Kidney (tissue), 14 donors: ENCODE data around the gene RAB39B. TPM values are rescaled to one million over a fixed set of nuclear protein-coding genes. Genes with fewer than 3 reads are reported as not detected.

Experiments used
- DNase-seq, 5 donors: peaks; one replicate each; pipeline ENCODE4 v3.0.0-alpha.2; 2013 to 2020
- FAIRE-seq: peaks from 2 replicates; lab custom pipeline; 2012; peaks lifted over from hg19 to GRCh38; lab: Jason Lieb, UNC
- H3K27ac ChIP-seq, 2 donors: one replicate each; pipeline ENCODE4 v1.7.0; 2013; ENCODE audit warnings: low read depth in 2 of 2, low read length in 2 of 2, inconsistent platforms in 1 of 2
- H3K27me3 ChIP-seq: one replicate; pipeline ENCODE4 v1.7.1; 2013; ENCODE audit warnings: low read length, inconsistent platforms; ENCODE audit not compliant: control insufficient read depth, insufficient read depth
- H3K36me3 ChIP-seq, 3 donors: one replicate each; pipeline versions ENCODE4 v1.7.0 to v1.7.1; 2013; ENCODE audit warnings: low read length in 3 of 3, control low read depth in 1 of 3, inconsistent platforms in 1 of 3; ENCODE audit not compliant: insufficient read depth in 3 of 3, control insufficient read depth in 2 of 3
- H3K4me1 ChIP-seq, 3 donors: one replicate each; pipeline versions ENCODE4 v1.7.0 to v1.7.1; 2013; ENCODE audit warnings: low read length in 3 of 3, inconsistent platforms in 1 of 3, low read depth in 1 of 3; ENCODE audit not compliant: control insufficient read depth in 2 of 3, insufficient read depth in 2 of 3
- H3K4me3 ChIP-seq, 3 donors: one replicate each; pipeline versions ENCODE4 v1.7.0 to v1.8.1; 2013; ENCODE audit warnings: low read length in 3 of 3, control low read depth in 1 of 3, inconsistent platforms in 1 of 3
- H3K9ac ChIP-seq, 3 donors: one replicate each; pipeline versions ENCODE4 v1.7.0 to v1.7.1; 2013; ENCODE audit warnings: low read length in 3 of 3, control low read depth in 1 of 3, inconsistent platforms in 1 of 3
- H3K9me3 ChIP-seq, 3 donors: one replicate each; pipeline versions ENCODE4 v1.7.0 to v1.7.1; 2013; ENCODE audit warnings: low read length in 3 of 3, control low read depth in 1 of 3, inconsistent platforms in 1 of 3; ENCODE audit not compliant: control insufficient read depth in 2 of 3, insufficient read depth in 1 of 3
- intact Hi-C: fragments of 100-400 bp; cut with DNase I; formaldehyde crosslinking; loops from one replicate; pipeline ENCODE4 v1.11.1; 2022
- polyA plus RNA-seq: library from polyadenylated mRNA; stranded (reverse); fragments of 350-450 nt; fragmentation: Illumina TruSeq; extraction: RNeasy Lipid Tissue Mini Kit (QIAGEN cat#74804); gene quantifications from one replicate; pipeline ENCODE4 v1.2.3, GENCODE V29; 2014; ENCODE audit warnings: low read depth, low replicate concordance; ENCODE audit not compliant: insufficient read depth
- total RNA-seq: library from RNA; stranded (reverse); fragmentation: NEBNext Ultra II Directional; extraction: Animal tissue kit (Norgen Biotek cat#: 25700); gene quantifications from one replicate; pipeline ENCODE4 v1.2.1, GENCODE V29; 2021
- TF ChIP-seq, protein P1 (sequence below): IDR thresholded peaks from 3 replicates; pipeline ENCODE4 v1.5.1; 2012; ENCODE audit warnings: mild to moderate bottlenecking, moderate library complexity, borderline replicate concordance; ENCODE audit not compliant: insufficient read depth; ENCODE audit errors: extremely low read depth
- donor health status: control.
- donor health status: control.
- donor health status: control.
- donor health status: control.
- donor health status: control.
- donor health status: DM: yes; HTN: yes; CAD: no.
- donor health status: Normal renal cell carcinoma (clear cell type).

Gene RAB39B
- total and polyA plus RNA-seq, 2 donors from 2014 or later, result 1.2 to 1.8 TPM

DNA sequence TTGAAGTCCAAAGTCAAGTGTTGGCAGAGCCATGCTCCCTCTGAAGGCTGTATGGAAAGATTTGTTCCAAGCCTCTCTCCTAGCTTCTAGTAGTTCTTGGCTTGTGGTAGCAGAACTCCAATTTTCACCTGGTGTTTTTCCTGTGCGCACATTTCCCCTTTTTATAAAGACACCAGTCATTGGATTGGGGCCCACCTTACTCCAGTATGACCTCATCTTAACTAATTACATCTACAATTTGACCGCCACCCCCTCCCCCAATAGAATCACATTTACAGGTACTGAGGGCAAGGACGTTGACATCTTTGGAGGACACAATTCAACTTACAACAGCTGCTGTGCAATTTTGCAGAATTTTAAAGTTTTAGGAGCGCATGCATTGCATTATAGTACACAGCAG is 16.8 kb downstream of the RAB39B start:
- intact Hi-C loops, result no loop called here
- Histone ChIP-seq H3K36me3 (no peaks in the 10 kb centered on the region), H3K4me1 (no peaks in the 10 kb centered on the region), H3K27me3 (no peaks in the 10 kb centered on the region), H3K9ac (no peak overlapping the region), H3K4me3 (no peak overlapping the region), H3K27ac (no peak overlapping the region), H3K9me3 (no peaks in the 10 kb centered on the region)
- no peak for DNase-seq
- TF ChIP-seq, protein P1, sequence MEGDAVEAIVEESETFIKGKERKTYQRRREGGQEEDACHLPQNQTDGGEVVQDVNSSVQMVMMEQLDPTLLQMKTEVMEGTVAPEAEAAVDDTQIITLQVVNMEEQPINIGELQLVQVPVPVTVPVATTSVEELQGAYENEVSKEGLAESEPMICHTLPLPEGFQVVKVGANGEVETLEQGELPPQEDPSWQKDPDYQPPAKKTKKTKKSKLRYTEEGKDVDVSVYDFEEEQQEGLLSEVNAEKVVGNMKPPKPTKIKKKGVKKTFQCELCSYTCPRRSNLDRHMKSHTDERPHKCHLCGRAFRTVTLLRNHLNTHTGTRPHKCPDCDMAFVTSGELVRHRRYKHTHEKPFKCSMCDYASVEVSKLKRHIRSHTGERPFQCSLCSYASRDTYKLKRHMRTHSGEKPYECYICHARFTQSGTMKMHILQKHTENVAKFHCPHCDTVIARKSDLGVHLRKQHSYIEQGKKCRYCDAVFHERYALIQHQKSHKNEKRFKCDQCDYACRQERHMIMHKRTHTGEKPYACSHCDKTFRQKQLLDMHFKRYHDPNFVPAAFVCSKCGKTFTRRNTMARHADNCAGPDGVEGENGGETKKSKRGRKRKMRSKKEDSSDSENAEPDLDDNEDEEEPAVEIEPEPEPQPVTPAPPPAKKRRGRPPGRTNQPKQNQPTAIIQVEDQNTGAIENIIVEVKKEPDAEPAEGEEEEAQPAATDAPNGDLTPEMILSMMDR, result no peak
- no peak for FAIRE-seq

DNA sequence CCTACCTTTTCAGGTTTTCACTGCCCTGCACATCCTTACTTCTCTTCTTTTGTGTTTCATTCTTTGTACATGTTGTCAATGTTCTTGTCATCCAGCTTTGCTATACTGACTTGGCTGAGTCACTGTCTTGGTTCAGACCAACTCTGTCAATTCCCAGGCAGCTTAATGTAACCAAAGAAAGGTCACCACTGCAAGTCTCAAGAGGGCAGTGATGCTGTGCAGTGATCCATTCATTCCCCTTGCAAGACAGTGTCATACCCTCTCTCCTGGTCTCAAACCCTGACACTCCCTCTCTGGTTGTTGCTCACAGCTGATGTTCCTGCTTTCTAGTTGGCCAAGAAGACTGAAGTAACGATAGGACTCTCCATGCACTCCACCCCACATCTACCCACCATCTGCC is 17.5 kb downstream of the RAB39B start:
- H3K9me3 ChIP-seq, result no peaks in the 10 kb centered on the region
- intact Hi-C loops, result no loop called here
- no peak overlapping the region for H3K27ac ChIP-seq
- H3K4me3 ChIP-seq, result no peak overlapping the region
- no peaks in the 10 kb centered on the region for H3K4me1 ChIP-seq
- no peaks in the 10 kb centered on the region for H3K27me3 ChIP-seq
- TF ChIP-seq, protein P1, result no peak
- no peak overlapping the region for H3K9ac ChIP-seq
- H3K36me3 ChIP-seq, result no peaks in the 10 kb centered on the region
- FAIRE-seq (no peak), DNase-seq (no peak)

DNA sequence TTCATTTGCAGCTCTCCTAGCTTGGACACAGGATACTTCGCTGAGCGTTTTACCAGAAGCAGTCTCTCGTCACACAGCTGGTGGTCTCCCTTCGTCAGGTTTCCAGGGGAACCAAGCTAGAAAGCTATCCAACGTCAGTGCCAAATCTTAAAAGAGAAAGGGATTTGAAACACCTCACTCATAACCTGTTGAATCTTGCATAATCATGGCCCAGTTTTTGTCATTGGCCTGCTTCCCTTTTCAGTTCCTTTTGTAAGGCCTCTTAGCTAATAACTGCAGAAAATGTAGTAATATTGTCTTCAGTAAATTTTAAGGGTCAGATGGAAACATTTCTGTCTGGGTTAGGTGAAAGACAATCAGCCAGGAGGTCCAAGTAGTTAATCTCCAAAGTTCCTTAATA is 22.0 kb downstream of the RAB39B start:
- DNase-seq (no peak), FAIRE-seq (no peak)
- H3K27ac ChIP-seq, result no peak overlapping the region
- H3K9ac ChIP-seq, result no peak overlapping the region
- no peak overlapping the region for H3K4me3 ChIP-seq
- H3K9me3 ChIP-seq, result no peaks in the 10 kb centered on the region
- peaks cover 0 to 11% (median 2%) of the 10 kb centered on the region in 3 donors for H3K36me3 ChIP-seq
- intact Hi-C loops, result no loop called here
- no peaks in the 10 kb centered on the region for H3K27me3 ChIP-seq
- H3K4me1 ChIP-seq, result no peaks in the 10 kb centered on the region
- TF ChIP-seq, protein P1, result no peak

DNA sequence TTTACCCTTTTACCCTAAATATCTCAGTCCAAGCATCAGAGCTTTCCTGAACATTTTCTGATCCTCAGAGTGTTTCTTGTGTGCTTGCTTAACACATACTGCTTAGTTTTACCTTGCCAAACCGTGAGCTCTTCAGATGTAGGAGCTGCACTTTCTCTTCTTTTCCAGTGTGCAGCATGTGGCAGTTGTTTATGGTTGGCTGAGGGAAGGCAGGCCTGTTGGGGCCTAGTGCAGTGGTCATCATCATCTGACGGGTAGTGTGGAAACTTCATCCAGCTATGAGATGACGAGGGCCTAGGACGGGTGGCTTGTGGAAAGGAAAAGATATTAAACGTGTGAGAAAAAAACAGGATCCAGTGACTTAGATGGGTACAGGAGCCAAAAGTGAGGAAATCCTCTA is 26.6 kb downstream of the RAB39B start:
- TF ChIP-seq, protein P1, result no peak
- H3K4me3 ChIP-seq, result no peak overlapping the region
- no peaks in the 10 kb centered on the region for H3K27me3 ChIP-seq
- no peak for DNase-seq
- H3K36me3 ChIP-seq, result peaks cover 0 to 17% (median 3%) of the 10 kb centered on the region in 3 donors
- no peaks in the 10 kb centered on the region for H3K9me3 ChIP-seq
- no peak overlapping the region for H3K27ac ChIP-seq
- H3K9ac ChIP-seq, result no peak overlapping the region
- intact Hi-C loops, result no loop called here
- H3K4me1 ChIP-seq, result no peaks in the 10 kb centered on the region
- FAIRE-seq, result no peak
